SK-N-SH treated with all-trans-retinoic acid at 6 μM for 48 hours (cell line): Measurements from ENCODE around the gene EBF4.

ENCODE experiments used
- ATAC-seq: fragments of 200-7000 bp; cut with Tn5 transposase; 3 replicates; pipeline ENCODE4 v1.9.1; 2020; ENCODE audit warnings: mild to moderate bottlenecking, moderate library complexity
- ARNTL ChIP-seq: fragments of 450-650 bp; formaldehyde crosslinking; IDR thresholded peaks from 2 replicates; pipeline ENCODE4 v1.5.0; 2020; ENCODE audit warnings: low read depth, mild to moderate bottlenecking, moderate library complexity, borderline replicate concordance
- BACH2 ChIP-seq: fragments of 250-450 bp; sonication (Bioruptor Pico); IDR thresholded peaks from 2 replicates; pipeline ENCODE4 v1.9.0; 2021; ENCODE audit warnings: mild to moderate bottlenecking, borderline replicate concordance
- CREB5 ChIP-seq: fragments of 250-450 bp; sonication (Bioruptor Pico); IDR thresholded peaks from 2 replicates; pipeline ENCODE4 v1.5.1; 2020; ENCODE audit warnings: low read depth, mild to moderate bottlenecking, moderate library complexity
- CSDC2 ChIP-seq: fragments of 250-450 bp; sonication (Bioruptor Pico); IDR thresholded peaks from 2 replicates; pipeline ENCODE4 v1.5.0; 2020; ENCODE audit warnings: mild to moderate bottlenecking, moderate library complexity
- GLIS3 ChIP-seq: fragments of 250-450 bp; sonication (Bioruptor Pico); IDR thresholded peaks from 2 replicates; pipeline ENCODE4 v1.5.0; 2020; ENCODE audit warnings: mild to moderate bottlenecking, moderate library complexity
- ISL1 ChIP-seq: fragments of 250-450 bp; sonication (Bioruptor Pico); IDR thresholded peaks from 2 replicates; pipeline ENCODE4 v2.1.2; 2022; ENCODE audit warnings: mild to moderate bottlenecking, moderate library complexity
- OSR1 ChIP-seq: fragments of 250-450 bp; sonication (Bioruptor Pico); IDR thresholded peaks from 2 replicates; pipeline ENCODE4 v1.8.0; 2022; ENCODE audit warnings: moderate library complexity, mild to moderate bottlenecking, inconsistent platforms
- POU6F1 ChIP-seq: fragments of 250-450 bp; sonication (Bioruptor Pico); IDR thresholded peaks from 2 replicates; pipeline ENCODE4 v1.8.0; 2021; ENCODE audit warnings: low read depth, mild to moderate bottlenecking, moderate library complexity, borderline replicate concordance
- PPARA ChIP-seq: fragments of 250-450 bp; sonication (Bioruptor Pico); IDR thresholded peaks from 2 replicates; pipeline ENCODE4 v1.5.0; 2020; ENCODE audit warnings: mild to moderate bottlenecking, borderline replicate concordance
- SNAI2 ChIP-seq: fragments of 250-450 bp; sonication (Bioruptor Pico); IDR thresholded peaks from 2 replicates; pipeline ENCODE4 v1.5.0; 2020; ENCODE audit warnings: mild to moderate bottlenecking, moderate library complexity
- TOX ChIP-seq: fragments of 250-450 bp; sonication (Bioruptor Pico); IDR thresholded peaks from 2 replicates; pipeline ENCODE4 v1.8.0; 2021; ENCODE audit warnings: mild to moderate bottlenecking, moderate library complexity, borderline replicate concordance
- TSHZ2 ChIP-seq: fragments of 250-450 bp; sonication (Bioruptor Pico); IDR thresholded peaks from 2 replicates; pipeline ENCODE4 v1.5.0; 2020; ENCODE audit warnings: mild to moderate bottlenecking, moderate library complexity
- ZC3H10 ChIP-seq: fragments of 250-450 bp; sonication (Bioruptor Pico); IDR thresholded peaks from 2 replicates; pipeline ENCODE4 v1.5.1; 2021; ENCODE audit warnings: mild to moderate bottlenecking, moderate library complexity
- ZFP3 ChIP-seq: fragments of 250-450 bp; sonication (Bioruptor Pico); IDR thresholded peaks from 2 replicates; pipeline ENCODE4 v1.5.0; 2020; ENCODE audit warnings: mild to moderate bottlenecking, moderate library complexity
- ZFP30 ChIP-seq: fragments of 450-650 bp; formaldehyde crosslinking; IDR thresholded peaks from 2 replicates; pipeline ENCODE4 v1.5.0; 2022; ENCODE audit warnings: mild to moderate bottlenecking, moderate library complexity
- ZNF565 ChIP-seq: fragments of 450-650 bp; formaldehyde crosslinking; conservative IDR thresholded peaks from 2 replicates; pipeline ENCODE4 v1.5.0; 2020; ENCODE audit warnings: low read depth, mild to moderate bottlenecking, moderate library complexity
- ZNF70 ChIP-seq: fragments of 450-650 bp; formaldehyde crosslinking; IDR thresholded peaks from 2 replicates; pipeline ENCODE4 v1.5.0; 2020; ENCODE audit warnings: mild to moderate bottlenecking, moderate library complexity
- ZNF8 ChIP-seq: fragments of 450-650 bp; formaldehyde crosslinking; IDR thresholded peaks from 2 replicates; pipeline ENCODE4 v1.5.0; 2020; ENCODE audit warnings: mild to moderate bottlenecking, moderate library complexity
- TF ChIP-seq, protein P1 (sequence below): fragments of 250-450 bp; sonication (Bioruptor Pico); IDR thresholded peaks from 2 replicates; pipeline ENCODE4 v1.8.0; 2020; ENCODE audit warnings: mild to moderate bottlenecking, moderate library complexity, borderline replicate concordance
- TF ChIP-seq, protein P2 (sequence below): fragments of 250-450 bp; sonication (Bioruptor Pico); IDR thresholded peaks from 2 replicates; pipeline ENCODE4 v1.5.1; 2021; ENCODE audit warnings: mild to moderate bottlenecking, moderate library complexity

The EBF4 gene

DNA sequence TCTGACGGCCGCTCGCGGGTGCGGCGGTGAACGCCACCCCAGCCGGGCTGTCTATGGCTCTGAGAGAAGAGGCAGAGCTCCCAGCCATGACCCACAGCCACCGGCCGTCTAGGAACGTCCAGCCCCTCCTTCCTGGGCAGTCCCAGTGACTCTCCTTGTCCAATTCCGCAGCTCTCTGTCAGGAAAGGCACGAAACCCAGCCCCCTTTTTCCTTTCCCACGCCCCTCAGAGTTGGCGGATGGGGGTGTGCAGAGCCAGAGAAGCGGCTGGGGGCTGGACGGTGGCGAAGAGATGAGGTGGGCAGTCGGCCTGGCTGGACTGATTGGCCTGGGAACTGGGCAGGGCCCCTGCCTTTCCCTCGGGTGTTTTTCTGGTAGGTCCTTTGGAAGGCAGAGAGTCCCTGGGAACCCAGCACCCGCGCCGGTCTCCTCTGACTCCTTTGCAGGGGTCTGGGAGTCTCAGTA, 1.5 kb downstream of the EBF4 start (continued):
- TF ChIP-seq TOX (CRISPR knock-in tag) (no peak), ZFP3 (CRISPR knock-in tag) (no peak), ARNTL (CRISPR knock-in tag) (no peak), POU6F1 (no peak)

- TF ChIP-seq TOX (CRISPR knock-in tag) (no peak), GLIS3 (no peak), ZC3H10 (no peak), POU6F1 (no peak), ZFP3 (CRISPR knock-in tag) (no peak), ISL1 (CRISPR knock-in tag) (no peak), CREB5 (no peak), BACH2 (no peak), ZNF70 (no peak)
- TF ChIP-seq, protein P1, sequence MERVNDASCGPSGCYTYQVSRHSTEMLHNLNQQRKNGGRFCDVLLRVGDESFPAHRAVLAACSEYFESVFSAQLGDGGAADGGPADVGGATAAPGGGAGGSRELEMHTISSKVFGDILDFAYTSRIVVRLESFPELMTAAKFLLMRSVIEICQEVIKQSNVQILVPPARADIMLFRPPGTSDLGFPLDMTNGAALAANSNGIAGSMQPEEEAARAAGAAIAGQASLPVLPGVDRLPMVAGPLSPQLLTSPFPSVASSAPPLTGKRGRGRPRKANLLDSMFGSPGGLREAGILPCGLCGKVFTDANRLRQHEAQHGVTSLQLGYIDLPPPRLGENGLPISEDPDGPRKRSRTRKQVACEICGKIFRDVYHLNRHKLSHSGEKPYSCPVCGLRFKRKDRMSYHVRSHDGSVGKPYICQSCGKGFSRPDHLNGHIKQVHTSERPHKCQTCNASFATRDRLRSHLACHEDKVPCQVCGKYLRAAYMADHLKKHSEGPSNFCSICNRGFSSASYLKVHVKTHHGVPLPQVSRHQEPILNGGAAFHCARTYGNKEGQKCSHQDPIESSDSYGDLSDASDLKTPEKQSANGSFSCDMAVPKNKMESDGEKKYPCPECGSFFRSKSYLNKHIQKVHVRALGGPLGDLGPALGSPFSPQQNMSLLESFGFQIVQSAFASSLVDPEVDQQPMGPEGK (CRISPR knock-in tag), result no peak
- ATAC-seq, result no peak
Observed at GRCh38 chr20:2694519-2694918, 1.9 kb downstream of the EBF4 start.

DNA sequence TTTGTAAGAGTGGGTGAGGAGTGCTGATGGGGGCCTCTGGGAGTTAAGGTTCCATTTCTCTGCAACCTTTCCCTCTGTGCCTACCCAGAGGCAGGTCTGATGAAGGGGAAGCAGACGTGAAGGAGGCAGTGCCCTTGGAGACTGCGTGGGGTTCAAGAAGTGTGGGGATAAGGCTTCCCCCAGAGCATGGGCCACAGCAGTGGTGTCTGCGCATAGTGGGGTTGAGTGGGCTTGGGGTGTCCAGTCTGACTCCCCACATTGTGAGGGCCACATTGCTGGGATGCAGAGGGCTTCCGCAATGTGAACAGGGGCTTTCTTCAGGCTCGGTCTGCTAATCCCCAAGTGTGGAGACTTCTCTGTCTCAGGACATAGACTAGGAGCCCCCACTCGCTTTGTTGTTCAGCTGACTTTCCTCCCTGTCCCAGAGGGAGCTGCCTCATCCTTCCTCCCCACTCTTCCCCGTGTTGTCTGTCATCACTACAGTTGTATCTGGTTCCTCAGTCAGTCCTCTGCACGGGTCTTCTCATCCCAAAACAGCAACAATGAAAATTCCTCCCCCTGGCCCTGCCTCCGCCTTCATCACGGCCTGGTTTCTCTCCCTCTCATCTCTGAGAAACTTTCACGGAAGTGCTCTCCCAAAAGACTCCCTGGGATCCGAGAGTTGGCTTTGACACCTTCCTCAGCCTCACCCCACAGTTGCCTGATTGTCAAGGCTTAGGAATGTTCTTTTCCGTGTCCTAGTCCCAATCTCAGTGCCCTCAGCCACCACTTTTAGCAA, 2.8 kb downstream of the EBF4 start:
- ATAC-seq, result no peak
- no peak for TF ChIP-seq PPARA (CRISPR knock-in tag)
- TF ChIP-seq ZFP30 (CRISPR knock-in tag), result no peak
- TF ChIP-seq ZFP3 (CRISPR knock-in tag), result no peak
- TF ChIP-seq SNAI2 (CRISPR knock-in tag), result no peak
- TF ChIP-seq, protein P2, sequence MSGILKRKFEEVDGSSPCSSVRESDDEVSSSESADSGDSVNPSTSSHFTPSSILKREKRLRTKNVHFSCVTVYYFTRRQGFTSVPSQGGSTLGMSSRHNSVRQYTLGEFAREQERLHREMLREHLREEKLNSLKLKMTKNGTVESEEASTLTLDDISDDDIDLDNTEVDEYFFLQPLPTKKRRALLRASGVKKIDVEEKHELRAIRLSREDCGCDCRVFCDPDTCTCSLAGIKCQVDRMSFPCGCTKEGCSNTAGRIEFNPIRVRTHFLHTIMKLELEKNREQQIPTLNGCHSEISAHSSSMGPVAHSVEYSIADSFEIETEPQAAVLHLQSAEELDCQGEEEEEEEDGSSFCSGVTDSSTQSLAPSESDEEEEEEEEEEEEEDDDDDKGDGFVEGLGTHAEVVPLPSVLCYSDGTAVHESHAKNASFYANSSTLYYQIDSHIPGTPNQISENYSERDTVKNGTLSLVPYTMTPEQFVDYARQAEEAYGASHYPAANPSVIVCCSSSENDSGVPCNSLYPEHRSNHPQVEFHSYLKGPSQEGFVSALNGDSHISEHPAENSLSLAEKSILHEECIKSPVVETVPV (CRISPR knock-in tag), result no peak
- no peak for TF ChIP-seq CREB5
- TF ChIP-seq TSHZ2, result no peak
- TF ChIP-seq ZNF565 (CRISPR knock-in tag), result no peak
- no peak for TF ChIP-seq TOX (CRISPR knock-in tag)
- TF ChIP-seq GLIS3, result no peak
- no peak for TF ChIP-seq CSDC2 (CRISPR knock-in tag)
- no peak for TF ChIP-seq ZNF8 (CRISPR knock-in tag)
- no peak for TF ChIP-seq ZNF70
- no peak for TF ChIP-seq BACH2
- TF ChIP-seq, protein P1 (CRISPR knock-in tag), result no peak
- no peak for TF ChIP-seq ZC3H10
- TF ChIP-seq ARNTL (CRISPR knock-in tag), result no peak
- no peak for TF ChIP-seq ISL1 (CRISPR knock-in tag)
- no peak for TF ChIP-seq OSR1 (CRISPR knock-in tag)
